Liver (tissue), 9 donors: ENCODE results near the gene MAPK7. TPM values are rescaled to one million over a fixed set of nuclear protein-coding genes. Genes with fewer than 3 reads are reported as not detected.

Experiments
- DNase-seq: peaks from one replicate; pipeline ENCODE4 v3.0.0-alpha.2; 2017; ENCODE audit warnings: low spot score
- H3K27ac ChIP-seq, 2 donors: one replicate each; pipeline ENCODE4 v1.7.0; 2013; ENCODE audit warnings: inconsistent platforms in 2 of 2, low read length in 2 of 2, control low read depth in 1 of 2, low read depth in 1 of 2, mild to moderate bottlenecking in 1 of 2
- H3K27me3 ChIP-seq, 4 donors: one replicate each; pipeline versions ENCODE4 v1.6.1 to v1.7.0; 2013; ENCODE audit warnings: low read length in 3 of 4, inconsistent platforms in 1 of 4, mild to moderate bottlenecking in 1 of 4, moderate library complexity in 1 of 4; ENCODE audit not compliant: control insufficient read depth in 4 of 4, insufficient read depth in 4 of 4
- H3K36me3 ChIP-seq, 4 donors: one replicate each; pipeline versions ENCODE4 v1.6.1 to v1.7.0; 2013; ENCODE audit warnings: low read length in 3 of 4, mild to moderate bottlenecking in 3 of 4, low read depth in 1 of 4, moderate library complexity in 1 of 4; ENCODE audit not compliant: control insufficient read depth in 4 of 4, insufficient read depth in 3 of 4
- H3K4me1 ChIP-seq, 4 donors: one replicate each; pipeline versions ENCODE4 v1.6.1 to v1.7.0; 2013; ENCODE audit warnings: low read length in 3 of 4, mild to moderate bottlenecking in 3 of 4, moderate library complexity in 1 of 4; ENCODE audit not compliant: control insufficient read depth in 4 of 4, insufficient read depth in 4 of 4
- H3K4me3 ChIP-seq, 3 donors: one replicate each; pipeline versions ENCODE4 v1.6.1 to v1.7.0; 2013; ENCODE audit warnings: low read length in 3 of 3, control low read depth in 1 of 3, low read depth in 1 of 3, mild to moderate bottlenecking in 1 of 3
- H3K9ac ChIP-seq, 2 donors: one replicate each; pipeline ENCODE4 v1.7.0; 2013; ENCODE audit warnings: low read length in 2 of 2, mild to moderate bottlenecking in 2 of 2, moderate library complexity in 2 of 2, control low read depth in 1 of 2, low read depth in 1 of 2
- H3K9me3 ChIP-seq, 4 donors: one replicate each; pipeline versions ENCODE4 v1.6.1 to v1.7.0; 2013; ENCODE audit warnings: low read length in 3 of 4; ENCODE audit not compliant: control insufficient read depth in 4 of 4
- ATF3 ChIP-seq: IDR thresholded peaks from 2 replicates; pipeline ENCODE4 v1.6.1; 2016; ENCODE audit warnings: antibody characterized with exemption
- CTCF ChIP-seq: fragments of 150-350 bp; IDR thresholded peaks from 2 replicates; pipeline ENCODE4 v1.5.1; 2017; ENCODE audit warnings: improper control_type of control experiment, low read depth, low read length; ENCODE audit not compliant: missing input control
- EGR1 ChIP-seq, 2 donors: IDR thresholded peaks; 2 replicates each; pipeline ENCODE4 v1.6.1; 2016 to 2018; ENCODE audit warnings: antibody characterized with exemption in 2 of 2, low read depth in 2 of 2
- FOXA1 ChIP-seq: IDR thresholded peaks from 2 replicates; pipeline ENCODE4 v1.6.1; 2016; ENCODE audit warnings: antibody characterized with exemption
- GABPA ChIP-seq, 2 donors: IDR thresholded peaks in 1 of 2; conservative IDR thresholded peaks in 1 of 2; 2 replicates each; pipeline ENCODE4 v1.6.1; 2016; ENCODE audit warnings: antibody characterized with exemption in 2 of 2, mild to moderate bottlenecking in 1 of 2, moderate library complexity in 1 of 2
- HNF4G ChIP-seq: IDR thresholded peaks from 2 replicates; pipeline ENCODE4 v1.6.1; 2016; ENCODE audit warnings: antibody characterized with exemption
- MAX ChIP-seq: IDR thresholded peaks from 2 replicates; pipeline ENCODE4 v1.6.1; 2016; ENCODE audit warnings: antibody characterized with exemption
- RAD21 ChIP-seq, 2 donors: IDR thresholded peaks; 2 replicates each; pipeline ENCODE4 v1.6.1; 2016; ENCODE audit warnings: antibody characterized with exemption in 2 of 2, mild to moderate bottlenecking in 2 of 2
- RXRA ChIP-seq, 2 donors: IDR thresholded peaks; 2 replicates each; pipeline ENCODE4 v1.6.1; 2017 to 2018; ENCODE audit warnings: antibody characterized with exemption in 2 of 2, mild to moderate bottlenecking in 1 of 2
- SP1 ChIP-seq: IDR thresholded peaks from 2 replicates; pipeline ENCODE4 v1.6.1; 2018; ENCODE audit warnings: antibody characterized with exemption, mild to moderate bottlenecking
- ZBTB33 ChIP-seq: IDR thresholded peaks from 2 replicates; pipeline ENCODE4 v1.6.1; 2016; ENCODE audit warnings: antibody characterized with exemption
- WGBS: extraction: QIAGEN DNeasy Blood & Tissue Kit; methylation state at CpG from one replicate; pipeline ENCODE4 v1.1.7; 2013; 5-methylcytosine and 5-hydroxymethylcytosine counted together
- polyA plus RNA-seq, 2 donors: library from polyadenylated mRNA; stranded (reverse) in 1 of 2; unstranded in 1 of 2; fragments of 200-250 nt in 1 of 2; fragments of >200 nt in 1 of 2; fragmentation: Nextera tagmentation in 1 of 2; extraction: Ambion mirVana in 1 of 2; gene quantifications; one replicate each; pipeline versions ENCODE4 v1.2.1 to v1.2.3, GENCODE V29; 2013 to 2015
- total RNA-seq, 2 donors: library from RNA; depleted of rRNA; stranded (reverse); fragments of >200 nt; gene quantifications; one replicate each; pipeline ENCODE4 v1.2.3, GENCODE V29; 2014
- donor health status: healthy.
- donor health status: healthy.
- donor health status: healthy.
- donor health status: healthy.
- donor health status: healthy.

Gene MAPK7
- total and polyA plus RNA-seq, 4 donors = 3.4 to 8.8 (median 5.2) TPM

- TF ChIP-seq SP1 = no peak
- TF ChIP-seq HNF4G = no peak
Observed at GRCh38 chr17:19381741-19382444, 3.6 kb downstream of the MAPK7 start (continued).

GRCh38 chr17:19382531-19383444 lies 4.5 kb downstream of the MAPK7 start:
- no peak for DNase-seq
- WGBS = 91% methylated on average over 13 of the region's 13 CpGs
- no peak for TF ChIP-seq ZBTB33
- TF ChIP-seq MAX = no peak
- TF ChIP-seq GABPA (IDR thresholded peaks at IDR 0.05 in 1 of 2, conservative IDR thresholded peaks at IDR 0.05 in 1 of 2) = no peak
- TF ChIP-seq ATF3 = no peak
- no peak for TF ChIP-seq FOXA1
- no peak for TF ChIP-seq EGR1 (IDR thresholded peaks at IDR 0.05; ENCODE audit: low read depth in 2 of 2)
- TF ChIP-seq RXRA (IDR thresholded peaks at IDR 0.05) = no peak
- TF ChIP-seq RAD21 (IDR thresholded peaks at IDR 0.05) = no peak
- no peak for TF ChIP-seq SP1
- no peak for TF ChIP-seq CTCF
- H3K4me1 ChIP-seq = peaks cover 4 to 16% (median 8%) of the 10 kb centered on the region in 4 donors
- H3K4me3 ChIP-seq = no peak overlapping the region
- H3K9ac ChIP-seq = no peak overlapping the region
- no peak overlapping the region for H3K27ac ChIP-seq
- no peaks in the 10 kb centered on the region for H3K9me3 ChIP-seq
- H3K36me3 ChIP-seq = peaks cover 6 to 22% (median 10%) of the 10 kb centered on the region in 4 donors
- no peaks in the 10 kb centered on the region for H3K27me3 ChIP-seq

- DNase-seq = no peak
- Histone ChIP-seq H3K27me3 (no peaks in the 10 kb centered on the region), H3K4me3 (no peak overlapping the region), H3K27ac (no peak overlapping the region), H3K4me1 (peaks cover 2 to 10% (median 5%) of the 10 kb centered on the region in 4 donors), H3K9ac (no peak overlapping the region), H3K9me3 (no peaks in the 10 kb centered on the region), H3K36me3 (peaks cover 6 to 22% (median 10%) of the 10 kb centered on the region in 4 donors)
- WGBS = 90% methylated on average over 6 of the region's 6 CpGs
- TF ChIP-seq ZBTB33 = no peak
- TF ChIP-seq RAD21 (IDR thresholded peaks at IDR 0.05) = no peak
- TF ChIP-seq HNF4G = no peak
- no peak for TF ChIP-seq FOXA1
- no peak for TF ChIP-seq GABPA (IDR thresholded peaks at IDR 0.05 in 1 of 2, conservative IDR thresholded peaks at IDR 0.05 in 1 of 2)
Observed at GRCh38 chr17:19383681-19384470, 5.6 kb downstream of the MAPK7 start.
